ENCODE measurements around the gene UBN1. TPM values are rescaled to one million over a fixed set of nuclear protein-coding genes. Genes with fewer than 3 reads are reported as not detected.

Gene UBN1
- total and polyA plus RNA-seq, 10 of the 15 experiments (the other 5 are each of a cell fraction or from before 2014, with no cell fraction given): 2.1 to 32.5 (median 13.9) TPM

- in situ Hi-C loops (cut with MboI): no loop called here
- intact Hi-C loops (cut with micrococcal nuclease; ENCODE audit: unreplicated experiment): no loop called here
- ATAC-seq (no peak), DNase-seq (ENCODE audit: low read depth, low spot score) (no peak), FAIRE-seq (no peak)
- Histone ChIP-seq H3K9ac (ENCODE audit: control insufficient read depth, insufficient read depth, low read length) (no peak overlapping the region), H3K4me1 (ENCODE audit: control insufficient read depth, insufficient read depth, low read length) (no peaks in the 10 kb centered on the region), H3K4me2 (ENCODE audit: control insufficient read depth, insufficient read depth) (no peak overlapping the region), H3K4me3 (no peak overlapping the region), H2AFZ (ENCODE audit: control insufficient read depth, low read depth, low read length) (no peak overlapping the region), H3K79me2 (ENCODE audit: control insufficient read depth, insufficient read depth, low read length) (no peaks in the 10 kb centered on the region), H3K27ac (ENCODE audit: control insufficient read depth, insufficient read depth) (no peak overlapping the region), H4K20me1 (ENCODE audit: control insufficient read depth, insufficient read depth) (no peaks in the 10 kb centered on the region), H3K36me3 (ENCODE audit: control insufficient read depth in 2 of 2, insufficient read depth in 2 of 2, low read length in 1 of 2) (no peaks in the 10 kb centered on the region), H3K27me3 (replicated peaks in 1 of 2; ENCODE audit: control insufficient read depth in 2 of 2, insufficient read depth in 2 of 2, low read length in 1 of 2) (no peaks in the 10 kb centered on the region; a peak in 1 of 4 replicates), H3K9me3 (replicated peaks; ENCODE audit: control insufficient read depth, insufficient read depth, low read length) (no peaks in the 10 kb centered on the region)
- ChIA-PET CTCF (no interaction called here), POLR2A (interaction anchor here (1.4 kb wide), 1 partner anchor 286 kb away, joined by 3 read pairs; no protein-coding TSS in a partner anchor), RAD21 (ENCODE audit: unreplicated experiment) (no interaction called here), SMC1A (ENCODE audit: uncharacterized antibody, unreplicated experiment) (no interaction called here)
- WGBS (ENCODE audit: insufficient coverage, insufficient replicate concordance, low lambda C conversion rate, missing lambda C conversion rate): 37% methylated on average over 12 of the region's 13 CpGs
- BruUV-seq (replicated peaks): no TSS peak
- TF ChIP-seq CUX1 (IDR thresholded peaks at IDR 0.05; ENCODE audit: insufficient replicate concordance, low read depth, low read length) (no peak), NBN (IDR thresholded peaks at IDR 0.05) (no peak), MLLT1 (IDR thresholded peaks at IDR 0.05) (no peak), HDAC6 (IDR thresholded peaks at IDR 0.05; ENCODE audit: unreplicated experiment) (no peak), RAD21 (IDR thresholded peaks at IDR 0.05; ENCODE audit: insufficient read depth, low read depth, low read length) (no peak), HSF1 (IDR thresholded peaks at IDR 0.05; ENCODE audit: low read depth, low read length) (no peak), ESRRA (IDR thresholded peaks at IDR 0.05; ENCODE audit: low read length) (no peak), HCFC1 (IDR thresholded peaks at IDR 0.05; ENCODE audit: low read length) (no peak), ZBTB4 (CRISPR knock-in tag; IDR thresholded peaks at IDR 0.05) (no peak), PKNOX1 (IDR thresholded peaks at IDR 0.05) (no peak), BMI1 (IDR thresholded peaks at IDR 0.05; ENCODE audit: borderline replicate concordance) (no peak)
These were observed 71.5 kb downstream of the UBN1 start for GRCh38 chr16:4918781-4919251.
